ENCODE results near the gene C17orf107.
A peak's percentile ranks its signal among the peaks of the same experiment; 100 is the strongest.

C17orf107 gene

DNA sequence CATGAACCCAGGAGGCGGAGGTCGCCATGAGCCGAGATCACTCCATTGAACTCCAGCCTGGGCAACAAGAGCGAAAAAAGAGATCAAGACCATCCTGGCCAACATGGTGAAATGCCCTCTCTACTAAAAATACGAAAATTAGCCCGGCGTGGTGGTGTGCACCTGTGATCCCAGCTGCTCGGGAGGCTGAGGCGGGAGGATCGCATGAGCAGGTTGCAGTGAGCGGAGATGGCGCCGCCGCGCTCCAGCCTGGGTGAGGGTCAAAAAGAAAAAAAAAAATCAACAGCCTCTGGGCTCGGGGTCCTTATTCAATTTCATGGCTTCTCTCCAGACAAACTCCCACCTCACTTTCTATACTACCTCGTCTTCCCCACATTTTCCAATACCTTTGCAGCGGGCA, 29.5 kb downstream of the C17orf107 start:
- H3K36me3 ChIP-seq (replicated peaks), result no peaks in the 10 kb centered on the region
- no peak for DNase-seq
- no peak overlapping the region for H3K27ac ChIP-seq
- H3K27me3 ChIP-seq (replicated peaks), result no peaks in the 10 kb centered on the region
- in situ Hi-C loops (cut with HindIII; ENCODE audit: low pct_ligation_motif_present, low sequenced_read_pairs), result no loop called here
- H3K4me3 ChIP-seq (ENCODE audit: low read depth, low read length), result no peak overlapping the region
- TF ChIP-seq CTCF (IDR thresholded peaks at IDR 0.05; ENCODE audit: low read depth, low read length, missing control alignments), result no peak

DNA sequence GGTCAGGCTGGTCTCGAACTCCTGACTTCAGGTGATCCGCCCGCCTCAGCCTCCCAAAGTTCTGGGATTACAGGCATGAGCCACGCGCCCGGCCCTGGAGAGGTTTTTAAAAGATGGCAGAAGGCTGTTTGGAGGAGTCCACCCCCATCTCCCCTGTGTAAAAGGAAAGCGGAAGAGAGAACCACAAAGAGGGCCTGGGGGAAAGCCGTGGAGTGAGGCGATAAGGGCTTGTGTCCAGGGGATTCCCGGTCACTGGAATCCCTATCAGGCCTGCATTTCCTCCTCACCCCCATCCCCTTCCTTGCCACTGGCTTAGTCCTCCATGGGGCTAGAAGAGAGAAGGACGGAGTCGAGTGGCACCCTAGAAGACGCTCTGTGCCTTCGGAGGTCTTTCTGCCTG, 32.6 kb downstream of the C17orf107 start, which contains the start of gene GP1BA:
TSS of gene GP1BA (plus strand) at position 315 of the 400 bp plus-strand sequence. CDS start 328 bp downstream, outside the sequence.
- Histone ChIP-seq H3K4me3 (ENCODE audit: low read depth, low read length) (no peak within 1 kb of the TSS), H3K27me3 (replicated peaks) (no peaks in the 10 kb centered on the region), H3K36me3 (replicated peaks) (peaks cover 2% of the 10 kb centered on the region), H3K27ac (no peak within 1 kb of the TSS)
- DNase-seq, result no peak
- TF ChIP-seq CTCF (IDR thresholded peaks at IDR 0.05; ENCODE audit: low read depth, low read length, missing control alignments), result no peak
- in situ Hi-C loops (cut with HindIII; ENCODE audit: low pct_ligation_motif_present, low sequenced_read_pairs), result no loop called here

GRCh38 chr17:4932756-4933155, 33.4 kb downstream of the C17orf107 start:
- no peak for DNase-seq
- in situ Hi-C loops (cut with HindIII; ENCODE audit: low pct_ligation_motif_present, low sequenced_read_pairs), result no loop called here
- Histone ChIP-seq H3K27ac (no peak overlapping the region), H3K27me3 (replicated peaks) (no peaks in the 10 kb centered on the region), H3K4me3 (ENCODE audit: low read depth, low read length) (no peak overlapping the region), H3K36me3 (replicated peaks) (peaks cover 8% of the 10 kb centered on the region)
- no peak for TF ChIP-seq CTCF (IDR thresholded peaks at IDR 0.05; ENCODE audit: low read depth, low read length, missing control alignments)

DNA sequence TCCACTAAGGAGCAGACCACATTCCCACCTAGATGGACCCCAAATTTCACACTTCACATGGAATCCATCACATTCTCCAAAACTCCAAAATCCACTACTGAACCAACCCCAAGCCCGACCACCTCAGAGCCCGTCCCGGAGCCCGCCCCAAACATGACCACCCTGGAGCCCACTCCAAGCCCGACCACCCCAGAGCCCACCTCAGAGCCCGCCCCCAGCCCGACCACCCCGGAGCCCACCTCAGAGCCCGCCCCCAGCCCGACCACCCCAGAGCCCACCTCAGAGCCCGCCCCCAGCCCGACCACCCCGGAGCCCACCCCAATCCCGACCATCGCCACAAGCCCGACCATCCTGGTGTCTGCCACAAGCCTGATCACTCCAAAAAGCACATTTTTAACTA, 34.3 kb downstream of the C17orf107 start:
- DNase-seq, result no peak
- no peak for TF ChIP-seq CTCF (IDR thresholded peaks at IDR 0.05; ENCODE audit: low read depth, low read length, missing control alignments)
- H3K4me3 ChIP-seq (ENCODE audit: low read depth, low read length), result no peak overlapping the region
- no peaks in the 10 kb centered on the region for H3K27me3 ChIP-seq (replicated peaks)
- H3K27ac ChIP-seq, result no peak overlapping the region
- in situ Hi-C loops (cut with HindIII; ENCODE audit: low pct_ligation_motif_present, low sequenced_read_pairs), result no loop called here
- peaks cover 14% of the 10 kb centered on the region for H3K36me3 ChIP-seq (replicated peaks)

- peaks cover 14% of the 10 kb centered on the region for H3K36me3 ChIP-seq (replicated peaks)
- no peaks in the 10 kb centered on the region for H3K27me3 ChIP-seq (replicated peaks)
- no peak overlapping the region for H3K27ac ChIP-seq
- in situ Hi-C loops (cut with HindIII; ENCODE audit: low pct_ligation_motif_present, low sequenced_read_pairs), result no loop called here
- TF ChIP-seq CTCF (IDR thresholded peaks at IDR 0.05; ENCODE audit: low read depth, low read length, missing control alignments), result peak; percentile 70
- H3K4me3 ChIP-seq (ENCODE audit: low read depth, low read length), result no peak overlapping the region
- DNase-seq, result peak; percentile 33
These were observed 35.0 kb downstream of the C17orf107 start for GRCh38 chr17:4934173-4934979.

Measured in brain microvascular endothelial cell (primary cell).